Neural crest cell (in vitro differentiated cells): ENCODE results near the gene SCGB2A2. TPM values are rescaled to one million over a fixed set of nuclear protein-coding genes. Genes with fewer than 3 reads are reported as not detected.

Experiments used
- DNase-seq: peaks from one replicate; pipeline ENCODE4 v3.0.0; 2021; ENCODE audit warnings: low read depth, mixed read lengths, low spot score
- H3K27ac Mint-ChIP-seq: one replicate; pipeline ENCODE4 v1.8.0; 2021; ENCODE audit warnings: mild to moderate bottlenecking, mixed read lengths; ENCODE audit not compliant: unreplicated experiment
- H3K27me3 Mint-ChIP-seq: 2 replicates; pipeline ENCODE4 v1.8.0; 2021; ENCODE audit warnings: low read depth, mild to moderate bottlenecking, mixed read lengths
- H3K36me3 Mint-ChIP-seq: 2 replicates; pipeline ENCODE4 v1.8.0; 2021; ENCODE audit warnings: low read depth, mild to moderate bottlenecking, mixed read lengths
- H3K4me1 Mint-ChIP-seq: 2 replicates; pipeline ENCODE4 v1.8.0; 2021; ENCODE audit warnings: mixed read lengths
- H3K4me3 Mint-ChIP-seq: one replicate; pipeline ENCODE4 v1.8.0; 2021; ENCODE audit warnings: mild to moderate bottlenecking, mixed read lengths
- H3K9me3 Mint-ChIP-seq: 2 replicates; pipeline ENCODE4 v1.8.0; 2021; ENCODE audit warnings: mixed read lengths
- CTCF ChIP-seq: fragments of 200-600 bp; sonication (generic); conservative IDR thresholded peaks from 2 replicates; pipeline ENCODE4 v1.5.0; 2021; ENCODE audit warnings: antibody characterized with exemption, mild to moderate bottlenecking
- total RNA-seq: library from RNA; stranded (reverse); gene quantifications from 2 replicates; pipeline ENCODE4 v1.2.1, GENCODE V29; 2021

The SCGB2A2 gene
- total RNA-seq, 1 donor from 2014 or later: not detected

- Mint-ChIP-seq H3K27me3 (peaks cover 53% of the 10 kb centered on the region), H3K9me3 (peaks cover 21% of the 10 kb centered on the region), H3K27ac (no peak overlapping the region), H3K36me3 (peaks cover 12% of the 10 kb centered on the region), H3K4me3 (no peak overlapping the region), H3K4me1 (no peaks in the 10 kb centered on the region)
- no peak for DNase-seq
- no peak for TF ChIP-seq CTCF
These were observed 15.9 kb upstream of the SCGB2A2 start for GRCh38 chr11:62253999-62254542.

- H3K27ac Mint-ChIP-seq: no peak overlapping the region
- no peaks in the 10 kb centered on the region for H3K4me1 Mint-ChIP-seq
- H3K4me3 Mint-ChIP-seq: no peak overlapping the region
- no peak for DNase-seq
- TF ChIP-seq CTCF: no peak
- peaks cover 6% of the 10 kb centered on the region for H3K36me3 Mint-ChIP-seq
- H3K27me3 Mint-ChIP-seq: peaks cover 58% of the 10 kb centered on the region
- peaks cover 11% of the 10 kb centered on the region for H3K9me3 Mint-ChIP-seq
These were observed 13.7 kb upstream of the SCGB2A2 start for GRCh38 chr11:62256281-62256680.

GRCh38 chr11:62260261-62260953 is 9.6 kb upstream of the SCGB2A2 start:
- H3K9me3 Mint-ChIP-seq: no peaks in the 10 kb centered on the region
- no peaks in the 10 kb centered on the region for H3K4me1 Mint-ChIP-seq
- no peak for TF ChIP-seq CTCF
- no peak overlapping the region for H3K4me3 Mint-ChIP-seq
- H3K27ac Mint-ChIP-seq: no peak overlapping the region
- H3K27me3 Mint-ChIP-seq: peaks cover 86% of the 10 kb centered on the region
- DNase-seq: no peak
- no peaks in the 10 kb centered on the region for H3K36me3 Mint-ChIP-seq

- no peak for DNase-seq
- Mint-ChIP-seq H3K9me3 (no peaks in the 10 kb centered on the region), H3K27me3 (peaks cover 76% of the 10 kb centered on the region), H3K36me3 (no peaks in the 10 kb centered on the region), H3K4me1 (no peaks in the 10 kb centered on the region), H3K27ac (no peak overlapping the region), H3K4me3 (no peak overlapping the region)
- no peak for TF ChIP-seq CTCF
These were observed 6.0 kb upstream of the SCGB2A2 start for GRCh38 chr11:62264004-62264403.

- H3K4me3 Mint-ChIP-seq: no peak overlapping the region
- peaks cover 67% of the 10 kb centered on the region for H3K27me3 Mint-ChIP-seq
- DNase-seq: no peak
- TF ChIP-seq CTCF: no peak
- H3K9me3 Mint-ChIP-seq: no peaks in the 10 kb centered on the region
- peaks cover 3% of the 10 kb centered on the region for H3K4me1 Mint-ChIP-seq
- no peaks in the 10 kb centered on the region for H3K36me3 Mint-ChIP-seq
- H3K27ac Mint-ChIP-seq: no peak overlapping the region
These were observed 3.4 kb upstream of the SCGB2A2 start for GRCh38 chr11:62266558-62266957.
